WTC11 (cell line): ENCODE measurements around the gene ZNF223. TPM values are rescaled to one million over a fixed set of nuclear protein-coding genes. Genes with fewer than 3 reads are reported as not detected.
A peak's percentile ranks its signal among the peaks of the same experiment; 100 is the strongest.

ENCODE experiments used
- ATAC-seq: fragments of 200-7000 bp; cut with Tn5 transposase; 2 replicates; pipeline ENCODE4 v1.10.0; 2021; ENCODE audit warnings: mild to moderate bottlenecking, moderate library complexity
- CTCF ChIA-PET: fragments of 300-600 bp; sonication (Branson Sonifier 250); formaldehyde crosslinking; loops from one replicate; lab custom pipeline; 2021; ENCODE audit warnings: antibody characterized with exemption; lab: Charles Lee
- POLR2A ChIA-PET: fragments of 350-600 bp; sonication (Branson Sonifier 250); formaldehyde crosslinking; loops from one replicate; lab custom pipeline; 2021; ENCODE audit warnings: antibody characterized with exemption; lab: Charles Lee
- DNase-seq: peaks from one replicate; pipeline ENCODE4 v3.0.0; 2021; ENCODE audit warnings: low spot score
- H3K27ac Mint-ChIP-seq: 2 replicates; pipeline ENCODE4 v1.8.0; 2021; ENCODE audit warnings: mixed read lengths
- H3K27me3 Mint-ChIP-seq: 2 replicates; pipeline ENCODE4 v1.8.0; 2021; ENCODE audit warnings: low read depth, mild to moderate bottlenecking, moderate library complexity, mixed read lengths
- H3K36me3 Mint-ChIP-seq: 2 replicates; pipeline ENCODE4 v1.8.0; 2021; ENCODE audit warnings: mixed read lengths
- H3K4me1 Mint-ChIP-seq: 2 replicates; pipeline ENCODE4 v1.8.0; 2022; ENCODE audit warnings: mixed read lengths
- H3K4me3 Mint-ChIP-seq: 2 replicates; pipeline ENCODE4 v1.8.0; 2021; ENCODE audit warnings: mild to moderate bottlenecking, moderate library complexity, mixed read lengths
- H3K9me3 Mint-ChIP-seq: 2 replicates; pipeline ENCODE4 v1.8.0; 2021; ENCODE audit warnings: mixed read lengths
- ATF1 ChIP-seq: sonication (generic); formaldehyde crosslinking; IDR thresholded peaks from 2 replicates; pipeline ENCODE4 v1.8.1; 2023; ENCODE audit warnings: mild to moderate bottlenecking, moderate library complexity, missing genetic modification reagents
- CTCF ChIP-seq: fragments of 200-600 bp; IDR thresholded peaks from 2 replicates; pipeline ENCODE4 v1.8.0; 2022; ENCODE audit warnings: antibody characterized with exemption
- E2F1 ChIP-seq: sonication (generic); formaldehyde crosslinking; IDR thresholded peaks from 2 replicates; pipeline ENCODE4 v1.8.0; 2022; ENCODE audit warnings: mild to moderate bottlenecking, missing genetic modification reagents
- E2F4 ChIP-seq: sonication (generic); formaldehyde crosslinking; IDR thresholded peaks from 2 replicates; pipeline ENCODE4 v1.8.1; 2022; ENCODE audit warnings: low read depth, mild to moderate bottlenecking, moderate library complexity, missing genetic modification reagents, borderline replicate concordance
- E2F5 ChIP-seq: sonication (generic); formaldehyde crosslinking; IDR thresholded peaks from 2 replicates; pipeline ENCODE4 v1.8.1; 2022; ENCODE audit warnings: mild to moderate bottlenecking, moderate library complexity, missing genetic modification reagents
- FOXJ3 ChIP-seq: sonication (generic); formaldehyde crosslinking; IDR thresholded peaks from 2 replicates; pipeline ENCODE4 v1.9.0; 2021; ENCODE audit warnings: missing genetic modification reagents, mild to moderate bottlenecking, borderline replicate concordance
- FOXP4 ChIP-seq: sonication (generic); formaldehyde crosslinking; IDR thresholded peaks from 2 replicates; pipeline ENCODE4 v1.8.0; 2022; ENCODE audit warnings: mild to moderate bottlenecking, missing genetic modification reagents
- GABPB1 ChIP-seq: sonication (generic); formaldehyde crosslinking; IDR thresholded peaks from 2 replicates; pipeline ENCODE4 v1.8.1; 2023; ENCODE audit warnings: mild to moderate bottlenecking, missing genetic modification reagents
- GRHL2 ChIP-seq: fragments of 250-450 bp; sonication (Bioruptor Pico); IDR thresholded peaks from 2 replicates; pipeline ENCODE4 v1.8.0; 2022; ENCODE audit warnings: mild to moderate bottlenecking, moderate library complexity; ENCODE audit not compliant: insufficient replicate concordance, severe bottlenecking
- GTF2I ChIP-seq: fragments of 250-450 bp; sonication (Bioruptor Pico); conservative IDR thresholded peaks from 2 replicates; pipeline ENCODE4 v1.4.0; 2021; ENCODE audit warnings: mild to moderate bottlenecking
- IRF1 ChIP-seq: sonication (generic); formaldehyde crosslinking; IDR thresholded peaks from 2 replicates; pipeline ENCODE4 v1.8.0; 2023; ENCODE audit warnings: missing genetic modification reagents
- OVOL2 ChIP-seq: fragments of 250-450 bp; sonication (Bioruptor Pico); IDR thresholded peaks from 2 replicates; pipeline ENCODE4 v1.9.0; 2021; ENCODE audit warnings: mild to moderate bottlenecking, borderline replicate concordance
- RORB ChIP-seq: fragments of 250-450 bp; sonication (Bioruptor Pico); IDR thresholded peaks from 2 replicates; pipeline ENCODE4 v1.9.0; 2021; ENCODE audit warnings: mild to moderate bottlenecking
- SMAD3 ChIP-seq: sonication (generic); formaldehyde crosslinking; IDR thresholded peaks from 2 replicates; pipeline ENCODE4 v1.8.0; 2022; ENCODE audit warnings: missing genetic modification reagents, mild to moderate bottlenecking, borderline replicate concordance
- SMAD4 ChIP-seq: sonication (generic); formaldehyde crosslinking; IDR thresholded peaks from 2 replicates; pipeline ENCODE4 v1.8.0; 2022; ENCODE audit warnings: mild to moderate bottlenecking, missing genetic modification reagents
- SP1 ChIP-seq: sonication (generic); formaldehyde crosslinking; conservative IDR thresholded peaks from 2 replicates; pipeline ENCODE4 v1.8.1; 2022; ENCODE audit warnings: missing genetic modification reagents
- TP53 ChIP-seq: sonication (generic); formaldehyde crosslinking; IDR thresholded peaks from 2 replicates; pipeline ENCODE4 v1.8.1; 2023; ENCODE audit warnings: mild to moderate bottlenecking, missing genetic modification reagents
- USF1 ChIP-seq: sonication (generic); formaldehyde crosslinking; IDR thresholded peaks from 2 replicates; pipeline ENCODE4 v1.8.0; 2022; ENCODE audit warnings: mild to moderate bottlenecking, missing genetic modification reagents
- ZMAT4 ChIP-seq: fragments of 250-450 bp; sonication (Bioruptor Pico); IDR thresholded peaks from 2 replicates; pipeline ENCODE4 v1.9.0; 2021; ENCODE audit warnings: mild to moderate bottlenecking
- ZNF219 ChIP-seq: sonication (generic); formaldehyde crosslinking; IDR thresholded peaks from 2 replicates; pipeline ENCODE4 v1.8.0; 2023; ENCODE audit warnings: missing genetic modification reagents, mild to moderate bottlenecking, borderline replicate concordance
- ZNF425 ChIP-seq: fragments of 250-450 bp; sonication (Bioruptor Pico); conservative IDR thresholded peaks from 2 replicates; pipeline ENCODE4 v1.9.0; 2021; ENCODE audit warnings: mild to moderate bottlenecking
- ZNF671 ChIP-seq: fragments of 250-450 bp; sonication (Bioruptor Pico); IDR thresholded peaks from 2 replicates; pipeline ENCODE4 v1.8.0; 2021; ENCODE audit warnings: mild to moderate bottlenecking
- total RNA-seq: library from RNA; stranded (reverse); gene quantifications from 3 replicates; pipeline ENCODE4 v1.2.3, GENCODE V29; 2021

Gene ZNF223
- total RNA-seq, 1 experiment from 2014 or later, result 5.7 TPM

GRCh38 chr19:44050740-44051649, 841 bp upstream of the ZNF223 start (continued):
- TF ChIP-seq GTF2I (no peak), SP1 (no peak), USF1 (CRISPR knock-in tag) (no peak), SMAD3 (CRISPR knock-in tag) (no peak), RORB (CRISPR knock-in tag) (no peak), GRHL2 (CRISPR knock-in tag) (no peak), FOXJ3 (CRISPR knock-in tag) (no peak), E2F1 (CRISPR knock-in tag) (no peak), ZNF219 (CRISPR knock-in tag) (no peak), CTCF (no peak), SMAD4 (CRISPR knock-in tag) (no peak), TP53 (no peak)

GRCh38 chr19:44055870-44056269, 4.0 kb downstream of the ZNF223 start:
- peaks cover 4% of the 10 kb centered on the region; the same call in 1 of the 2 replicates for H3K4me1 Mint-ChIP-seq
- POLR2A ChIA-PET, result no interaction called here
- CTCF ChIA-PET, result interaction anchor here (0.8 kb wide), 1 partner anchor 77 kb away, joined by 3 read pairs; no protein-coding TSS in a partner anchor
- no peak for TF ChIP-seq GTF2I
- TF ChIP-seq OVOL2 (CRISPR knock-in tag), result no peak
- no peak for TF ChIP-seq ZMAT4 (CRISPR knock-in tag)
- TF ChIP-seq ZNF671 (CRISPR knock-in tag), result no peak
- no peak for TF ChIP-seq FOXP4 (CRISPR knock-in tag)
- no peak for TF ChIP-seq E2F4 (CRISPR knock-in tag)
- TF ChIP-seq IRF1 (CRISPR knock-in tag), result no peak
- no peak for TF ChIP-seq USF1 (CRISPR knock-in tag)
- no peak for TF ChIP-seq ZNF425
- TF ChIP-seq ATF1 (CRISPR knock-in tag), result no peak
- no peak for TF ChIP-seq E2F5 (CRISPR knock-in tag)
- no peak for TF ChIP-seq GABPB1 (CRISPR knock-in tag)

More at GRCh38 chr19:44055870-44056269, 4.0 kb downstream of the ZNF223 start:
- H3K9me3 Mint-ChIP-seq, result peaks cover 15% of the 10 kb centered on the region
- H3K4me3 Mint-ChIP-seq, result no peak overlapping the region
- no peak for ATAC-seq
- peak; percentile 21 for DNase-seq
- H3K27me3 Mint-ChIP-seq, result no peaks in the 10 kb centered on the region; the same call in 1 of the 2 replicates
- H3K36me3 Mint-ChIP-seq, result peaks cover 37% of the 10 kb centered on the region
- H3K27ac Mint-ChIP-seq, result no peak overlapping the region
